Measurements from ENCODE around the gene NAE1.
"Not testable (repeated sequence)": the region's sequence is repeated elsewhere in the genome, so short reads cannot be mapped to it uniquely, and the experiment has no call there.

Gene NAE1

DNA sequence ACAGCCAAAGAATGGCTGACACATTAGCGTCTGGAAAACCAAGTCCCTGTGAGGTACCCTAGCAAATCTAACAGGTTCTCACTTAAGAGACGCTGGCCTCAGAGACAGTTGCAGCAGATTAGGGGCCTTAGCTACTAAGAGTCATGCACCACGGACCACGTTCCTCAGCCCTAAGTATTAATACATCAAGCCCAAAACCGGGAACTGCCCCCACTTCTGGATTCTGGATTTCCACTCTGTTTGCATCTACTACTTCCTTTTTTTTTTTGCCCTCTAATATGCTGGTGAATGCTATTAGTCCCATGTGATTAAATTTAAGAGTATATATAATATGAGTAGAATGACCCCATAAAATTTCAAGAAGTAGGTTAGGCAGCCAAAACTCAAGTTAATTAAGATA lies 28.6 kb downstream of the NAE1 start:
- DNase-seq (ENCODE audit: low spot score) = no peak

DNA sequence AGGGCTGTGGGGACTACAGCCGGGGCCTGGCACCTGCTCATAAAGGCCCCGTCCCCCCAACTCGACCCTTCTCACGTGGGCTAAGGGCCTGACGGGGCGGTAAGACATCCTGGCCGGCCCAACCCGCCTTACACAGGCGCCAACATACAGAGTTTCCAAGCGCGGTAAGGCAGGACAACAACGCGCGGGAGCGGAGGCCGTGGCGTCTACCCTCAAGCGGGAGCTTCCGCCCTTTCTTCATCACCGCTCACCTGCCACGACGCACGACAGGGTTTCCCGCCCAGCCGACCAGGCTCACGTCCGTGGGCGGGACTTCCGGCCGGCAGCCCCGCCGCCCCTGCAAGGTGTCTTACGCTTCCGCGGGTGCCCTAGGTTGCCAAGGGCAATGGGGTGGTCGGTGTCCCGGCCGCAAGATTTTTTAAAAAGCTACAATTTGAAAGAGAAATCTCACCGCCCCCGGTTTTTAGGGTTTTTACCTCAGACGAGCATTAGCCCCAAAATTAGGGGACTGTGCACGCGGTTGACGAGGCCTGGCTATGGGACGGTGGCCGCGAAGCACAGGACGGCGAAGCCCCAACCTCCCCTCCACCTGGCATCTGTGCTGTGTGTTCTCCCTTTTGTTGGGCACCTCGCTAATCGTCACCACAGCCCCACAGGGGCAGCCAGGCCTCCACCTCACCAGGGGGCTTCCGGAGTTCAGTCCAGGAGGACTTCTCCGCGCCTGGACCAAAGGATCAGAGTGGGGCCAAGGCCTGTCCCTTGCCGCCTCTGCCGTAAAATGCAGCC lies 29.3 kb downstream of the NAE1 start, which contains the start of gene TERB1:
Gene TERB1, minus strand, starts transcription at position 265 of the 786 bp plus-strand sequence. CDS start 4,786 bp downstream, outside the sequence.
- no peak for DNase-seq (ENCODE audit: low spot score)

DNA sequence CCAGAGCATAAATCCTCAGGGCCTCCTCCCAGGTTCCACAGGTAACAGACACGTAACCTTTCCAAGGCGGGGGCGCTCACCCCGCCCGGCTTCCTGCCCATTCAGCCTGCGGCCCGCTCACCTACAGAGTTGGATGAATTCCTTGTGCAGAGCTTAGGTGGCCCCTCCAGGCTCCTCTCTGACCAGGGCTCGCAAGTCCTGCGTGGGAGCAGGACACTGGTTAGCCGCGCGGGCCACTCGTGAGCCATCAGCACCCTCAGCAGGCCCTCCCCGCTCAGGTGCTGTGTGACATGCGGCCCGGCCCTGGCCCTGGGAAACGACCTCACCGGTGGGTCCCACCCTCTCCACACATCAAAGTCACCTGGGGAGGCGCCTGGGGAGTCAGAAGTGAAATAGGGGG lies 29.9 kb downstream of the NAE1 start:
- DNase-seq (ENCODE audit: low spot score) = no peak

DNA sequence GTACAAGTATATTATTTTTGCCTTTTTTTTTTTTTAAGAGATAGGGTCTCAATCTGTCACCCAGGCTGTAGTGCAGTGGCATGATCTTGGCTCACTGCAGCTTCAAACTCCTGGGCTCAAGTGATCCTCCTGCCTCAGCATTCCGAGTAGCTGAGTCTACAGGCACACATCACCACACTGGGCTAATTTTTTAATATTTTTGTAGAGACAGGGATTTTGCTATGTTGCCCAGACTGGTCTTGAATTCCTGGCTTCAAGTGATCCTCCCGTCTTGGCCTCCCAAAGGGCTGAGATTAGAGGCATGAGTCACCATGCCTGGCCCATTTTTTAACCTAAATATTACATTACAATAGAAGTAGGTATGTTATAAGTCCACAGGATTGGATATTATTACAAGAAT lies 32.6 kb downstream of the NAE1 start:
- DNase-seq (ENCODE audit: low spot score) = no peak

DNA sequence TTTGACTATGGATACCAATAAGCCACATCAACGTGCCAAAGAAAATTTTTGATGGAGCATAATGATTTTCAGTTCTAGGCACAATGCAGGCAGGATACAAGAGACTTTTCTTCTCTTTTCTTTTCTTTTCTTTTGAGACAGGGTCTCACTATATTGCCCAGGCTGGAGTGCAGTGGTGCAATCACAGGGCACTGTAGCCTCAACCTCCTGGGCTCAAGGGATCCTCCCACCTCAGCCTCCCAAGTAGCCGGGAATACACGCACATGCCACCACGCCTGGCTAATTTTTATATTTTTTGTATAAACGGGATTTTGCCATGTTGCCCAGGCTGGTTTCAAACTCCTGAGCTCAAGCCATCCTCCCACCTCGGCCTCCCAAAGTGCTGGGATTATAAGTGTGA lies 36.8 kb downstream of the NAE1 start:
- DNase-seq (ENCODE audit: low spot score) = not testable (repeated sequence)

DNA sequence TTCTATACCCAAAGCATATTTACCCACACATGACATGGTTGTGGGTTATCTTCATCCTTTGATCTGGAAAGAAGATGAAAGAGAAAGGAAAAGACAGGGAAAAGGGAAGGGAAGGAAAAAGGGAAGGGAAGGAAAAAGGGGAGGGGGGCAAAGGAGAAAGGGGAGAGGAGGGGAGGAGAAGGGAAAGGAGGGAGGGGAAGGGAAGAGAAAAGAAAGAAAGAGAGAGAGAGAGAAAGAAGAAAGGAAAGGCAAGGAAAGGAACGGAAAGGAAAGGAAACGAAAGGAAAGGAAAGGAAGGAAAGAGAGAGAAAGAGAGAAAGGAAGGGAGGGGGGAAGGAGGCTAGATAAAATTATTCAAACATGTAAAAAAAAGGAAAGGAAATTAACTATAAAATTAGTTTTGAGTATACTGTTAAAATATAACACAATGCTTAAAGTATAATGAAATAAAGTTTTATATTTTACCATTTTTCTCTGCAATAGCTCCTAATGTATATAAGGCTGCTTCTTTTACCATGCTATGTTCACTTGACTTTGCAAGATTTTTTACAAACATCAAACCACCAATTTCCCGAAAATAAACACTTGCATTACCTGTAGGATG lies 40.5 kb downstream of the NAE1 start:
- no peak for DNase-seq (ENCODE audit: low spot score)

DNA sequence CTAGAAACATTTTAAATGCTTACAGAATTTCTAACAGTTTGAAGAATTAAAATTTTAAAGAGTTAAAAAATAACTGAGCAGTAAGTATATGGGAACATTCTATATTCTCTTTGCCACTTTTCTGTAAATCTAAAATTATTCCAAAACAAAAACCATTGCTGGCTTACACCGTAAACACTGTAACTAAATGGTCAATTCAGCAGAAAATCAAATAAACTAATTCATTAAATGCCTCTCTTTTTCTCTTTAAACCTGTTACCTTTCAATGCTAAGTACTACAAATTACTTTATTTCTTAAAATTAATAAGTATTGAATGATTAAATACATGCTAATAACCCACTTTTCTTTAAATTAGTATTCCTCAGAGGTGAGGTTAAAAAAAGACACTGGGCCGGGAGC lies 43.3 kb downstream of the NAE1 start:
- DNase-seq (ENCODE audit: low spot score) = no peak

DNA sequence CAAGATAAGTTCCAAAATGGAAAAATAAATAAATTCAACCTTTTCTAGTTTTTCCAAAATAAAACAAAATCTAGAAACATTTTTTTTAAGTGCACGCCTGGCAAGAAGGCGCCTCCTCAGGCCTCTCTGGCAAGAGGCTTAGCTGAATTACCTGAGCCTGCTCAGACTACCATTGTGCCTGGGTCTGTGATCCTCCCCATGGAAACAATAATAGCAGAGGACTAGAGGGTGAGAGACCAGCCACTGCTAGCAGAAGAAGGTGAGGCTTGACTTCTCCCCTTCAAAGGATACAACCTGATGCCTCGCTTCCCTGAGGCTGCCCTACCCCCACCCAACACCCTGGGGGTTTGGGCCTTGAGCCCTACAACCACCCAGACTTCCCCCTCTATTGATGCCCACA lies 44.2 kb downstream of the NAE1 start:
- no peak for DNase-seq (ENCODE audit: low spot score)

DNA sequence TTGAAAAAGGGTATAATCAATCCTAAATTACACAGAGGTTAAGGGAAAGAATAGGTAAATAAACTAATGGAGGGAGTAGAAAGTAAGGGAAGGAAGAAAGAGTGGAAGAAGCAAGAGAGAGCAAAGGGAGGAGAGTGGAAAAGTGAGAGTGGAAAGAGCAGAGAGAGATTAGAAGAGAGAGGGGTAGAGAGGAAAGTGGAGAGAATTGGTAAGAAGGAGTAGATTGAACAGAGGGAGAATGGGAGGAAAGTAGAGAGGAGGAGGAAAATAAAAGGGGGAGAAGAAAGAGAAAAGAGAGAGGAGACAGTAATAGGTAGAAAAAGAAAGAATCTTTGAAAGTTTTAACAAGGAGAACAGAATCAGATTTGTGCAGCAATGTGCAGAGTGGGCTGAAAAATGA lies 54.3 kb downstream of the NAE1 start:
- DNase-seq (ENCODE audit: low spot score) = no peak

DNA sequence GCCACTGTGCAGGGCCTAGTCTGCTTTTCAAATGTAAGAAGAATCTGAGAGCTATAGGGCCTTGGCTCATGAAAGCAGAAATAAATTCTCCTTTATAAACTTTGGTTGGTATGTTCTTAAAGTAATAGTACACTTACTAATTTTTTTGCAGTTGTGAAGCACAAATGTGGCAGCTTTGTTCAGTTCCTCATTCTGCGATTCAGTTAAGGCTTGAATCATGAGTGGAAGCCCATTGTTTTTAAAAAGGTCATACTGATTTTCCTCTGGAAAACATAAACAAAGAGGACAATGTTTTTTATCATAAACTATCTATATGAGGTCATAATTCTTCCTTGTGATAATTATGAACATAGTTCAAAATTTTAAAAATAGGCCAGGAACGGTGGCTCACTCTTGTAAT lies 55.8 kb downstream of the NAE1 start:
- DNase-seq (ENCODE audit: low spot score) = no peak

DNA sequence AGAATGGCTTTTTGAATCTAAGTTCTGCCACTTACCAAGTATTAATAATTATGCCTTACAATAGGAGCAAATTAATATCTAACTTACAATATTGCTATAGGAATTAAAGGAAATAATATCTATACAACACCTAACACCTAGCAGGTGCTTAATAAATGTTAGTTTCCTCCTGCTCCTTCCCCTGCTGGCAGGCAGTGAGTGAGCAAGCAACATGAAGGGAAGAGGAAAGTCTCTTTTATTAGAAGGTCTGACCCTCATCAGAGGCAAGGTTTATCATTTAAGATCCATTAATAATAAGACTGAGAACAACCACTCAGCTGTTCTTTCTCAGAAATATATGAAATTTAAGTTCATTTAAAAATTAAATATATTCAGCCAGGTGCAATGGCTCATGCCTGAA lies 72.7 kb downstream of the NAE1 start:
- DNase-seq (ENCODE audit: low spot score) = no peak

DNA sequence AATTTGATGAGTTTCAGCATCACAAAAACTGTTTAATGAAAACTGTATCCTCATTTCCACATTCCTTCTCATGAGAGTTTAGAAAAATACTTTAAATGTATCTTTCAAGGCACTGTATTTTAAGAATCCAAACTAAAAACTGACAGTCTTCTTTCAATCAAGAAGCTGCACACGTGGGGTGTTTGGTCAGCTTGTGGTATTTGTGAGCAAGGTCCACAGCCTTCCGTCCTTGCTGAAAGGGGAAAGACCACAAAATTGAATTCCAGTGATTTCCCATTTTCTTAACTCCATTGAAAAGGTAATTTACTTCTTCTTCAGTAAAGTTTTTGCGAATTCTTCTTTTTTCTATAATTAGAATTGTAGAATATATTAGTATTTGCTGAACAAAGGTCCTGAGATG lies 76.0 kb downstream of the NAE1 start:
- DNase-seq (ENCODE audit: low spot score) = no peak

DNA sequence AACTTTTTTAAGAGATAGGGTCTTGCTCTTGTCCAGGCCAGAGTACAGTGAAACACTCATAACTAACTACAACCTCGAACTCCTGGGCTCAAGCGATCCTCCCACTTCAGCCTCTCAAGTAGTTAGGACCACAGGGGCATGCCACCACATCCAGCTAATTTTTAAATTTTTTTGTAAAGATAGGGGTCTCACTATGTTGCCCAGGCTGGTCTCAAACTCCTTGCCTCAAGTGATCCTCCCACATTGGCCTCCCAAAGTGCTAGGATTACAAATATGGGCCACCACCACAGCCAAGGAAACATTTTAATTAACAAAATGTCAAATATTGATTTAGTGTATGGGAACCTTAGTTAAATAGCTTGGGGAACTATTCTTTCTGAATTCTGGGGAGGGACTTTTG lies 76.6 kb downstream of the NAE1 start:
- no peak for DNase-seq (ENCODE audit: low spot score)

DNA sequence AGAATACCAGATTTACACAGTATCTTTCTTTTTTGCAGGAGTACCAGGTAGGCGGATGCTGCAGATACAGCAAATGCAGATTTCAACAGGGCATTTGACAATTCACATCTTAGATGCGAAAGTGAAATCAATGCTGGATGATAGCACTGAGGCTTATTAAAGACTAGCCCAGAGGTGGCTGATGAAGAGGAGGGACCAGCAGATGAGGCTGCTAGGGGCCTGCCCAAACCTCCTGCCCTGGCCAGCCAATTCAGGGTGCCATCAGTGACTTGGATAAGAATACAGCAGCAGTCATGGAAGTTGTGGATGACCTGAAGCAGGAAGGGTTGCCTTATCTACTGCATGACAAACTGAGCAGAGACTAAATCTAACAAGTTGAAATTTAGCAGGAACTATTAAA lies 77.8 kb downstream of the NAE1 start:
- DNase-seq (ENCODE audit: low spot score) = no peak

Data from HuH-7 (cell line).